ENCODE results near the gene TSEN54. TPM values are rescaled to one million over a fixed set of nuclear protein-coding genes. Genes with fewer than 3 reads are reported as not detected.

The TSEN54 gene
- polyA plus RNA-seq, 1 donor, result 19.4 TPM

GRCh38 chr17:75564195-75564594, 47.9 kb downstream of the TSEN54 start:
- DNase-seq (ENCODE audit: low read depth), result no peak

GRCh38 chr17:75565066-75565465, 48.7 kb downstream of the TSEN54 start:
- DNase-seq (ENCODE audit: low read depth), result no peak

DNA sequence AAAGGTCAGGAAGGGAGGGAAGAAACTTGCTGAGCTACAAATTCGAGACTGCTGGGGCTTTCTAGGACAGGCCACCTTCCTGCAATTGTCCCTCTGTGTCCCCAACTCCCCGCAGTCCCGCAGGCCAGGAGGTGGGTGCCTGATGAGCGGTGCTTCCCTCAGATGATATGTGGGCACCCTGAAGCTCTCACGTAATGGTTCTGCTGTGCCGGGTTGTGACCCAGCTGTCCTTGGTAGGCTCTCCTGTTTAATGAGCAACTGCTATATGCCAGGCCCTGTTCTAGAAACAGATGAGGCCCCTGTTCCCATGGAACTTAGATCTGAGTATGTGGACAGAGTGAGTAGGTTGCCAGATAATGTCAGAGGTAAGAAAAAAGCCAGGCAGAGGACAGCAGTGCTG, 49.3 kb downstream of the TSEN54 start:
- DNase-seq (ENCODE audit: low read depth), result no peak

- no peak for DNase-seq (ENCODE audit: low read depth)
Measured at GRCh38 chr17:75566416-75566815, 50.1 kb downstream of the TSEN54 start.

DNA sequence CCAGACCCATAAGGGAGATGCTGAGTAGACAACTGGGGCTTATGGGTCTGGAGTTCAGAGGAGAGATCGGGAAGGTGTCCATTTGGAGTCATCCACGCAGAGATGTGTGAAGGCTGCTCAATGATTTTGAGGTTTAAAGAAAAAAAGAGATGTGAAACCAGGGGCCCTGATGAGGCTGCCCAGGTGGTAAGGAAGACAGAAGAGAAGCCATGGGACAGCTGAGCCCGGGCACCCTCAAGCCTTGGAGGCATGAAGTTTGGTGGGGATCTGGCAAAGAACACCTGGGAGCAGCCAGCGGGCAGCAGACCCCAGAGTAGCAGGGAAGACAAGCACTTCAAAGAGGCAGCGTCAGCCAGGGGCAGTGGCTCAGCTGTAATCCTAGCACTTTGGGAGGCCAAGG, 50.5 kb downstream of the TSEN54 start:
- DNase-seq (ENCODE audit: low read depth), result no peak

GRCh38 chr17:75568412-75569255, 52.3 kb downstream of the TSEN54 start:
- no peak for DNase-seq (ENCODE audit: low read depth)

DNA sequence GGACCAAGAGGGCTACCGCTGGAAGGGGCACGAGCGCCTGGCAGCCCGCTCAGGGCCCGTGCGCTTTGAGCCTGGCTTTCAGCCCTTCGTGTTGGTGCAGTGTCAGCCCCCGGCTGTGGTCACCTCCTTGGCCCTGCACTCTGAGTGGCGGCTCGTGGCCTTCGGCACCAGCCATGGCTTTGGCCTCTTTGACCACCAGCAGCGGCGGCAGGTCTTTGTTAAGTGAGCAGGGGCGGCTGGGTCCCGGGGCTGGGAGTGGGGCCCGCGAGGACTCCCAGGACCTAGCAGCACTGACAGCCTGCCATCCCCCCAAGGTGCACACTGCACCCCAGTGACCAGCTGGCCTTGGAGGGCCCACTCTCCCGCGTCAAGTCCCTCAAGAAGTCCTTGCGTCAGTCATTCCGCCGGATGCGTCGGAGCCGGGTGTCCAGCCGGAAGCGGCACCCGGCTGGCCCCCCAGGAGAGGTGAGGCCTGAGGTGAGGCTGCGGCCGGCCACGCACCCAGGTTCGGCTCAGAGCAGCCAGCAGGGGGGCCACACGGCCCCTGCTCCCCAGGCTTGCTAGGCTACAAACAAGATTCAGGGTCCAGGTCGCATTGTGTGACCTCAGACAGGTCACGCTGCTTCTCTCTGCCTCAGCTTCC, 53.8 kb downstream of the TSEN54 start:
- DNase-seq (ENCODE audit: low read depth), result no peak

DNA sequence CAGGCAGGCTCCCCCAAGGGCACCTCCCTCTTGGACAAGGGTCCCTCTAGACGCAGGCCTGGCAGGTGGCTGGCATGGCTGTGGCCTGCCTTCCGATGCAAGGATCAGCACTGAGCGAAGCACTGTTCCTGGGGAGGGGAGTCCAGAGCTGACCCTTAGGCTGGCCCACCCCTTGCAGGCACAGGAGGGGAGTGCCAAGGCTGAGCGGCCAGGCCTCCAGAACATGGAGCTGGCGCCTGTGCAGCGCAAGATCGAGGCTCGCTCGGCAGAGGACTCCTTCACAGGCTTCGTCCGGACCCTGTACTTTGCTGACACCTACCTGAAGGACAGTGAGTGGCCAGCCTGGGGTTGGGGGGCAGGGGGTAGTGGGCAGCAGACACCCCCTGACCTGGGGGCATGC, 54.4 kb downstream of the TSEN54 start:
- no peak for DNase-seq (ENCODE audit: low read depth)

DNA sequence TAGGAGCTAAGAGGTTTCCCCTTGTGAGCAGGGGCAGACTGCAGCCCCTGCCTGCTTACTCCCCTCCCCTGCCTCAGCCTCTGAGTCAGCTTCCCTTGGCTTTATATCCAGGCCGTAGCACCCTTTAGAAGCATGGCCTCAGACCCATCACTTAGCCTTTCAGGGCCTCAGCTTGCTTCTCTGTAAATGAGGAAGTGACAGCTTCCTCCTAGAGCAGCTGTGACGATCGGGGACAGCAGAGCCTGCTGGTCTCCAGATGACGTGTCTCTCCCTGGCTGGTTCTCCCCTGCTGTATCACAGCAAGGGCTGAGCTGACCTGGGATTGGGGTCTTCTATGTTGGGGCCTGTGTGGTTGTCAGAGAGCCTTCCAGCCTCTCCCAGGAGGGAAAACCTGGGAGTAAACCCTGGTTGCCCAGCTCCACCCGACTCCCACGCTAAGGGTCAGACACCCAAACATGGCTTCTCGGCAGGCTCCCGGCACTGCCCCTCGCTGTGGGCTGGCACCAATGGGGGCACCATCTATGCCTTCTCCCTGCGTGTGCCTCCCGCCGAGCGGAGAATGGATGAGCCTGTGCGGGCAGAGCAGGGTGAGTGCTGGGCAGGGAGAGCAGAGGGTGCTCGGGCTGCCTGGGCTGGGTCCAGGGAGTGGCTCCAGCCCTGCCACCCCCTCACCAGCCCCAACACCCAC, 55.0 kb downstream of the TSEN54 start:
- DNase-seq (ENCODE audit: low read depth), result no peak

DNA sequence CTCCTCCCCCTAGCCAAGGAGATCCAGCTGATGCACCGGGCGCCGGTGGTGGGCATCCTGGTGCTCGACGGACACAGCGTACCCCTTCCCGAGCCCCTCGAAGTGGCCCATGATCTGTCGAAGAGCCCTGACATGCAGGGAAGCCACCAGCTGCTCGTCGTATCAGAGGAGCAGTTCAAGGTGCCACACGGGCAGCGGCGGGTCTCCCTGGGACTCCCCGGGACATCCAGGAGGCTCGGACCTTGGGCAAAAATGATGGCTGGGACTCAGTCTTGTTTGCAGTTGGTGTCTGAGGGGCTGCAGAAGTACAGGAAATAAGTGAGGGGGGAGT, 55.5 kb downstream of the TSEN54 start:
- no peak for DNase-seq (ENCODE audit: low read depth)

DNA sequence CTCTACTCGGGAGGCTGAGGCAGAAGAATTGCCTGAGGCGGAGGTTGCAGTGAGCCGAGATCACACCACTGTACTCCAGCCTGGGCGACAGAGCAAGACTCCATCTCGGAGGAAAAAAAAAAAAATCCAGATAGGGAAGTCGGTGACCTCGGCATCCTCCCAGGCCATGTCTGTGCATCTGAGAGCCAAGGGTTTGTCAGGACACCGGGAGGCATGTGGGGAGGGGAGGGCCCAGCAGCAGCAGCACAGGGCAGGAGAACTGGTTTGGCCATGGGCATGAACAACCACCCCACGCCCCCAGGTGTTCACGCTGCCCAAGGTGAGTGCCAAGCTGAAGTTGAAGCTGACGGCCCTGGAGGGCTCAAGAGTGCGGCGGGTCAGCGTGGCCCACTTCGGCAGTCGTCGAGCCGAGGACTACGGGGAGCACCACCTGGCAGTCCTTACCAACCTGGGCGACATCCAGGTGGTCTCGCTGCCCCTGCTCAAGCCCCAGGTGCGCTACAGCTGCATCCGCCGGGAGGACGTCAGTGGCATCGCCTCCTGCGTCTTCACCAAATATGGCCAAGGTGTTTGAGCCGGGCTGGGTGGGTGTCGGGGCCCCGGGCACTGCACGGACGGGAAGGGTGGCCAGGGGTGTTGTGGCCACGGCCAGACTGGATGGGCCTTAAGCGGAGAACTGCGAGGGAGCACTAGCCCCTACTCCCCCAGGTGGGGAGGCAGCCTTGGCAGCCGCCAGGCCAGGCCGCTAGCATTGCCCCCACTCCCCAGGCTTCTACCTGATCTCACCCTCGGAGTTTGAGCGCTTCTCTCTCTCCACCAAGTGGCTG, 56.6 kb downstream of the TSEN54 start:
- DNase-seq (ENCODE audit: low read depth), result no peak

DNA sequence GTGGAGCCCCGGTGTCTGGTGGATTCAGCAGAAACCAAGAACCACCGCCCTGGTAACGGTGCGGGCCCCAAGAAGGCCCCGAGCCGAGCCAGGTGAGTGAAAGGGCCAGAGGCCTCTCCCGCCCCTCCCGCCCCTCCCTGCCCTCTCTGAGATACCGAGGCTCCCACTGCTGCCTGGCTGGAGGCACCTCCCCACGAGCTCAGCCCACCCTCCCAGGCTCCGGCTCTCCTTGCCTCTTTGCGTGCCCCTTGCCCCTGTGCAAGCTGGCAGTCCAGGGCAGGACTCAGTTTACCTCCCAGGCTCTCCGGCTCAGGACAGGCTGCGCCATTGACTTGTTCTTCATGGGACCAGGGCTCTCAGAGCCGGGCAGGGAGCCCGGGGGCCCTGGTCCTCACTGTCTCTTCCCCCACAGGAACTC, 57.2 kb downstream of the TSEN54 start:
- DNase-seq (ENCODE audit: low read depth), result no peak

GRCh38 chr17:75573994-75574393, 57.7 kb downstream of the TSEN54 start:
- no peak for DNase-seq (ENCODE audit: low read depth)

Other genes with a start within 250 kb of the TSEN54 start
- 15.1 TPM for gene MIF4GD, start 245.3 kb upstream of the TSEN54 start, polyA plus RNA-seq (ENCODE audit: insufficient read length)
- gene SLC25A19, start 227.1 kb upstream of the TSEN54 start, polyA plus RNA-seq (ENCODE audit: insufficient read length), result 4.9 TPM
- gene GRB2, start 110.8 kb upstream of the TSEN54 start, polyA plus RNA-seq (ENCODE audit: insufficient read length), result 158 TPM
- gene TMEM94, start 59.9 kb upstream of the TSEN54 start, polyA plus RNA-seq (ENCODE audit: insufficient read length), result 54.0 TPM
- 20.1 TPM for gene CASKIN2, start 991 bp upstream of the TSEN54 start, polyA plus RNA-seq (ENCODE audit: insufficient read length)
- 6.4 TPM for gene LLGL2, start 9.2 kb downstream of the TSEN54 start, polyA plus RNA-seq (ENCODE audit: insufficient read length)
- 112 TPM for gene MYO15B, start 71.3 kb downstream of the TSEN54 start, polyA plus RNA-seq (ENCODE audit: insufficient read length)
- gene SMIM5, start 116.9 kb downstream of the TSEN54 start, polyA plus RNA-seq (ENCODE audit: insufficient read length), result 9.2 TPM
- gene RECQL5, start 150.6 kb downstream of the TSEN54 start, polyA plus RNA-seq (ENCODE audit: insufficient read length), result 15.0 TPM
- 72.4 TPM for gene SAP30BP, start 150.8 kb downstream of the TSEN54 start, polyA plus RNA-seq (ENCODE audit: insufficient read length)
- 4.6 TPM for gene ITGB4, start 204.9 kb downstream of the TSEN54 start, polyA plus RNA-seq (ENCODE audit: insufficient read length)
- gene GALK1, start 248.7 kb downstream of the TSEN54 start, polyA plus RNA-seq (ENCODE audit: insufficient read length), result 24.8 TPM